Immature natural killer cell (primary cell): ENCODE data around the gene OBI1. TPM values are rescaled to one million over a fixed set of nuclear protein-coding genes. Genes with fewer than 3 reads are reported as not detected.

Source experiments
- DNase-seq, 3 donors: peaks; one replicate each; pipeline ENCODE4 v3.0.0; 2022; ENCODE audit warnings: mixed read lengths in 1 of 3
- H3K27ac Mint-ChIP-seq, 6 donors: one replicate each; pipeline ENCODE4 v1.8.0; 2020; ENCODE audit warnings: mixed read lengths in 6 of 6, mild to moderate bottlenecking in 5 of 6, inconsistent platforms in 4 of 6, moderate library complexity in 3 of 6
- H3K27me3 Mint-ChIP-seq, 3 donors: one replicate each; pipeline ENCODE4 v1.8.0; 2020 to 2021; ENCODE audit warnings: low read depth in 3 of 3, mild to moderate bottlenecking in 3 of 3, mixed read lengths in 3 of 3, moderate library complexity in 3 of 3, inconsistent platforms in 1 of 3
- H3K36me3 Mint-ChIP-seq, 3 donors: one replicate each; pipeline ENCODE4 v1.8.0; 2020; ENCODE audit warnings: mixed read lengths in 3 of 3, inconsistent platforms in 2 of 3, mild to moderate bottlenecking in 2 of 3
- H3K4me1 Mint-ChIP-seq, 2 donors: one replicate each; pipeline ENCODE4 v1.8.0; 2020; ENCODE audit warnings: inconsistent platforms in 2 of 2, mild to moderate bottlenecking in 2 of 2, mixed read lengths in 2 of 2, moderate library complexity in 1 of 2
- H3K4me3 Mint-ChIP-seq, 5 donors: one replicate each; pipeline ENCODE4 v1.8.0; 2020; ENCODE audit warnings: mild to moderate bottlenecking in 5 of 5, mixed read lengths in 5 of 5, inconsistent platforms in 3 of 5, moderate library complexity in 3 of 5
- H3K9me3 Mint-ChIP-seq, 6 donors: one replicate each; pipeline ENCODE4 v1.8.0; 2020; ENCODE audit warnings: mild to moderate bottlenecking in 6 of 6, mixed read lengths in 6 of 6, inconsistent platforms in 4 of 6, moderate library complexity in 3 of 6
- polyA plus RNA-seq, 3 donors: library from polyadenylated mRNA; unstranded; fragments of 300-500 nt; fragmentation: Illumina TruSeq; gene quantifications; one replicate each; pipeline ENCODE4 v1.2.3, GENCODE V29; 2021

The OBI1 gene, protein sequence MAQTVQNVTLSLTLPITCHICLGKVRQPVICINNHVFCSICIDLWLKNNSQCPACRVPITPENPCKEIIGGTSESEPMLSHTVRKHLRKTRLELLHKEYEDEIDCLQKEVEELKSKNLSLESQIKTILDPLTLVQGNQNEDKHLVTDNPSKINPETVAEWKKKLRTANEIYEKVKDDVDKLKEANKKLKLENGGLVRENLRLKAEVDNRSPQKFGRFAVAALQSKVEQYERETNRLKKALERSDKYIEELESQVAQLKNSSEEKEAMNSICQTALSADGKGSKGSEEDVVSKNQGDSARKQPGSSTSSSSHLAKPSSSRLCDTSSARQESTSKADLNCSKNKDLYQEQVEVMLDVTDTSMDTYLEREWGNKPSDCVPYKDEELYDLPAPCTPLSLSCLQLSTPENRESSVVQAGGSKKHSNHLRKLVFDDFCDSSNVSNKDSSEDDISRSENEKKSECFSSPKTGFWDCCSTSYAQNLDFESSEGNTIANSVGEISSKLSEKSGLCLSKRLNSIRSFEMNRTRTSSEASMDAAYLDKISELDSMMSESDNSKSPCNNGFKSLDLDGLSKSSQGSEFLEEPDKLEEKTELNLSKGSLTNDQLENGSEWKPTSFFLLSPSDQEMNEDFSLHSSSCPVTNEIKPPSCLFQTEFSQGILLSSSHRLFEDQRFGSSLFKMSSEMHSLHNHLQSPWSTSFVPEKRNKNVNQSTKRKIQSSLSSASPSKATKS
- 10 to 100 TPM in 1 of 3 donors, 1 to 10 TPM in 2; 5.4 to 12.3 (median 7.4) TPM for polyA plus RNA-seq

DNA sequence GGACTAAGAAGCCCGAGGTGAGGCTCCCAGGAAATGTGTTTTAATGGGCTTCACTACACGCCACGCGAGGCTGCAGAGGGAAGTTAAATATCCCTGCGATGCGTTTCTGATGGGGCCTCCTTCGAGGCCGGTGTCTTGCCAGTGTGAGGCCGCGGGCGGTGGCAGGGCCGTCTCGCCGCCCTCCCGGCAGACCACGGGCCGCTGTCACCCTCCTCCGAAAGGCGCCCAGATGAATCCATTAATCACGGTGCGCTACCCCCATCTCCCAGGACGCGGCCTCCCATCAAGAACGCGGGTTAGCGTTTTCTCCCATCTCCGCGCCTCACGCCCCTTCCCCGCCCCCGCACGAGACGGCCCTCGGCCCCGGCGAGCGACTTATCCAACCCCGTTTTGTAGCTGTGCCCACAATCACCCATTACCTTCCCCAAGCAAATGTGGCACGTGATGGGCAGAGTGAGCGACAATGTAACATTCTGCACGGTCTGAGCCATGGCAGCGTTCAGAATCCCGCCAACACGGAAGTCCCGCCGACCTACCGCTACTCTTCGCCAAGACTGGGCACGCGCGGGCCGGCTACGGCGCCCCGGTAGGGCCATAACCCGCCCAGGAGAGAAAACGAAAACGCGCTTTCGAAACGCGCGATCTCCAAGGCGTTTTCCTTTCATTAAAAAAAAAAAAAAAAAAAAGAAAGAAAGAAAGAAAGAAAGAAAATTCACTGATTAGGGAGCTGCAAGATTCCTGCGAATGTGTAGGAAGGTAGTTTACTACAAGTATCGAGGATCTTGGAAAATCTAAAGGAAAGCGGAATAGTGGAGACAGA lies at the start of gene OBI1:
TSS of gene OBI1 (minus strand) at position 526 of the 820 bp plus-strand sequence. CDS start at position 491, 35 bp downstream.
- H3K9me3 Mint-ChIP-seq = no peaks in the 10 kb centered on the region
- H3K27ac Mint-ChIP-seq = peak within 1 kb of the TSS; percentile 94 to 99 (median 98)
- H3K27me3 Mint-ChIP-seq = peaks cover 9 to 18% (median 9%) of the 10 kb centered on the region in 3 donors
- H3K4me1 Mint-ChIP-seq = peaks cover 42 to 53% of the 10 kb centered on the region in 2 donors
- DNase-seq = peak; percentile 89 to 91 (median 91)
- H3K4me3 Mint-ChIP-seq = peak within 1 kb of the TSS; percentile 97 to 100 (median 98)
- no peaks in the 10 kb centered on the region for H3K36me3 Mint-ChIP-seq

DNA sequence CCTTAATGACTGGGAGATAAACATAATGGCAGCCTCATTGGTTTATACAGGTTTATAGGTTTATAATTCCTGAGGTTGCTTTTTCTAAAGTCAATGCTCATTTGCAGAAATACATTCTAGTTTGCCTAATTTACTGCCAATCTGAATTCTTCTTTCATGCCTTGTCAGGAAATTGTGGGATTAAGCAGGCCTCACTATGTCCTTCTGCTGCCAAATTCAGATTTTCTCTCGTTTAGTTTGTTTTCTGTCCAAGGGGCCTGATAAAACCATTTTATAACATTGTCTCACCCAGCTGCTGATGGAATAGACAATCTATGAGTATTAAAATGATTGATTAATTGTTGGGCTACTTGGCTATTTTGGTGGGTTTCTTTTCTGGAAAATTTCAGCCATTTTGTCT lies 42.4 kb upstream of the OBI1 start:
- H3K27ac Mint-ChIP-seq = no peak overlapping the region
- no peaks in the 10 kb centered on the region for H3K36me3 Mint-ChIP-seq
- DNase-seq = no peak
- H3K9me3 Mint-ChIP-seq = peaks cover 0 to 4% (median 0%) of the 10 kb centered on the region in 6 donors
- H3K4me1 Mint-ChIP-seq = no peaks in the 10 kb centered on the region
- no peak overlapping the region for H3K4me3 Mint-ChIP-seq
- H3K27me3 Mint-ChIP-seq = peaks cover 3 to 8% (median 5%) of the 10 kb centered on the region in 3 donors

DNA sequence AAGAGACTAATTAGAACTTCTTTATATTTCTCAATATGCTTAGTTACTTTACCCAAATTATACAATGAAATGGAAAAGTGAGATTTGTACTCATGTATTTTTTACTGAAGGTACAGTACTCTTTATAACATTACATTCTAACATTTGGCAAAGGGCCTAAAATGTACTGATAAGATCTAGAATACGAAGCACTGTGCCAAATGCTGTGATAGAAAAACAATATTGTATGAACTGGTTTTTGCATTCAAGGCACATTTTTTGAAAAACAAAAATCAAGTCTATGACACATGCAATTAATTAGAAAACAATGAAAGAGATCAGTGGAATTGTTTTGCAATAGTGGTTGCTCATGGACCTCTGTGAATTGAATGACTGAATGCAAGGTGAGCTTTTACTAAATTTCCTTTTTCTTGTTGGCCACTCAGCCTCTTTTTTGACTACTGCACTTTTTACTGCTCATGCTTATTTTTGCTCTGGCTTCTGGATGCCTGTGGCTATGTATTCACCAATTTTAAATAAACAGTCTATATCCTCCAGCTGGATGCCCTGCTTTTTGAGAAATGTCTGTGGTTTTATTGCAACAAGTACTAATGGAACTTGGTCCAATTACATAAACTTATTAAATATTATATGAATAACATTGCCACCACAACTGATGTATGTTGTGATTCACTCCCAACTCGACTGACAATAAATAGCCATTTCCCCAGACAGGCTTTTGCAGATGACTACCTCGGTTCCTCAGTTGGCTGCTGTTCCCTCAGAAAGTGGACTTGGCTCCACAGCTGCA lies 41.4 kb upstream of the OBI1 start:
- no peaks in the 10 kb centered on the region for H3K36me3 Mint-ChIP-seq
- H3K27ac Mint-ChIP-seq = no peak overlapping the region
- H3K27me3 Mint-ChIP-seq = peaks cover 3 to 8% (median 3%) of the 10 kb centered on the region in 3 donors
- no peak overlapping the region for H3K4me3 Mint-ChIP-seq
- no peaks in the 10 kb centered on the region for H3K4me1 Mint-ChIP-seq
- DNase-seq = no peak
- H3K9me3 Mint-ChIP-seq = peaks cover 0 to 4% (median 0%) of the 10 kb centered on the region in 6 donors

DNA sequence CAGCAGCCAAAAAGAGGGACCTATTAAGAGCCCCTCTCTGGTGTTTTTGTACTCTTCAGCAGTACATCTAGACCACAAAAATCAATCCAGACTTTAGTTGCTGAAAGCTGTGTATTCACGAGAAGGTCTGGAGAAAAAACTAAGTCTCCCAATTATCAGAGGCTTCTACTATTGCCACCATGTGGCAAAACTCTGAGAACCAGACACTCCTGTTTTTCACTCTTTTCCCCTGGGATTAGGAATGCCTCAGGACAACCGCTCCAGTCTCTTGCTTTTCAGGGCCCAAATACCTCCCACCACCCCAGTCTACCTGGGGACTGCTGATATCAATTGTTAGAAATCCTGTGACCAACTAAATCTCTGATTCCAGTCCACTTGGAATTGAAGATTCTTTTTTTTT lies 30.1 kb upstream of the OBI1 start:
- H3K9me3 Mint-ChIP-seq = peaks cover 0 to 2% (median 0%) of the 10 kb centered on the region in 6 donors
- H3K36me3 Mint-ChIP-seq = no peaks in the 10 kb centered on the region
- peaks cover 0 to 6% (median 1%) of the 10 kb centered on the region in 3 donors for H3K27me3 Mint-ChIP-seq
- no peak overlapping the region for H3K27ac Mint-ChIP-seq
- H3K4me1 Mint-ChIP-seq = no peaks in the 10 kb centered on the region
- no peak overlapping the region for H3K4me3 Mint-ChIP-seq
- DNase-seq = no peak

DNA sequence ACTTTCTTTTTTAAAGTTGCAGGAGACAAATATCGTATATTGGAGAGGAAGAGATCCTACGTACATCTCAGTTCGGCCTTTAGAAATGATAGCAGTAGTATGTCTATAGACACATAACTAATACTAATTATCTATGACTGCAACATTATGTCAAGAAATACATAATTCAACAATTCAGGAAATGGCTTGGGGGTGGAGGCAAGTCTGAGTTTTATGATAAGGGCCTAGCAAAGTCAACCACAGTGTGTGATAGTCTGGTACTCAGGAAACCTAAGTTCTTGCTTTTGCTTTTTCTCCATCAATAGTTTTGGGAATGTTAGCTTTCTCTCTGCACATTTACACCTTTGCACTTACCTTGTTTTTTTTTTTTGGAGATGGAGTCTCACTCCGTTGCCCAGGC lies 27.5 kb upstream of the OBI1 start:
- peaks cover 3 to 9% (median 4%) of the 10 kb centered on the region in 3 donors for H3K27me3 Mint-ChIP-seq
- H3K27ac Mint-ChIP-seq = no peak overlapping the region

DNA sequence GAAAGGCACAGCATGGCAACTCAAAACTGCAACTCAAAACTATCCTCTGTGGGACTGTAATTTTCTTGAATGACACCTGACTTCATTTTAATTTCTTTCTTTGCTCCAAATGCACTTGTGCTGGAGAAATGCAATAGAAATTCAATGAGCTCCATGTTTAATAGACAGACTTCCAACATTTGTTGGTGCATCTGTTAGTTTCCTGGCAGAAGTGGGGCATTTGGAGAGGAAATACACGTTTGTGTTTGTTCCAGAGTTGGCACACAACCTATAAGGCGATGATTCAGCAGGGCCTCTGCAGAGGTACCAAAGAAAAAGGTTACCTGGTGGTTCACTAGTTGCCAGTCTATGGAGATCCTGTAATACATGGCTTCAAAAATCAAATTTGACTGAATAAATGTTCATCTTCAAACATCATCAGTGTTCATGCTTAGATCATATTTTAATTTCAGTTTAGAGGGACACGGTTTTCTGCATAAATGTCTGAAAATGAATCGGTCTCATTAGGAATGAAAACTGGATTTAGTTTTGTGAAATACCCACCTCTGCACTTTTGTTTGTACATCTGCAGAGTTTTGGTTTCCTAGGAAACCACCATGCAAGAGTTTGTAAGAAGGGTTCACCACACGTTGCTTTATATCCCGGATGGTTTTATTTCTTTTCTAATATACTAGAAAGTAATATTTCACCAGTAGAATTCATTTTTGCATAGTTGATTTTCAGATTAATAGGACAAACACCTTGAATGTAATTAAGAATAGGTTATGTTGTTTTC lies 21.8 kb upstream of the OBI1 start:
- Mint-ChIP-seq H3K9me3 (peaks cover 0 to 2% (median 0%) of the 10 kb centered on the region in 6 donors), H3K4me1 (no peaks in the 10 kb centered on the region), H3K27me3 (peaks cover 2 to 7% (median 4%) of the 10 kb centered on the region in 3 donors), H3K27ac (no peak overlapping the region), H3K4me3 (no peak overlapping the region), H3K36me3 (no peaks in the 10 kb centered on the region)
- no peak for DNase-seq

More for the DNA sequence above, 27.5 kb upstream of the OBI1 start:
- no peak for DNase-seq
- Mint-ChIP-seq H3K36me3 (no peaks in the 10 kb centered on the region), H3K4me1 (no peaks in the 10 kb centered on the region), H3K9me3 (peaks cover 0 to 2% (median 0%) of the 10 kb centered on the region in 6 donors), H3K4me3 (no peak overlapping the region)

DNA sequence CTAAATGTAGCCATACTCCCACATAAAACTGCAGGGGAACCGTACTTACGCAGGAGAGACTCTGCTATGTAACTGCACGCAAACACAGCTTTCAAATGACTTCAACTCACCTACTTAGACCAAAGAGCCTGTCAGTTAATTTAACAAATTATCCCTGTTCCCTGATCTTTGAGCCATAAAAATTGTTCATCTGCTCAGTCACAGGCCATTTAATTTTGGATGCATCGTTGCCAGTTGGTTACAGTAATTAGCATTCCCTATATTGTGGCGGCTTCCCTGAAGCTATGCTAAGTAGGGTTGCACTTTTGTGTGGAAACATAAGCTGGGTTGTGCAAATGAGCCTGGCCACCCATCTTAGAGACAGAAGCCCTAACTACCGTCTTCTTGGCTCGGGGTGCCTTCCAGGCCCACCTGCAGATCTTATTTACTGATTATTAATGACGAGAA lies 21.2 kb upstream of the OBI1 start:
- H3K4me1 Mint-ChIP-seq = no peaks in the 10 kb centered on the region
- peaks cover 2 to 7% (median 4%) of the 10 kb centered on the region in 3 donors for H3K27me3 Mint-ChIP-seq
- no peak overlapping the region for H3K4me3 Mint-ChIP-seq
- H3K9me3 Mint-ChIP-seq = peaks cover 0 to under 1% (median 0%) of the 10 kb centered on the region in 6 donors
- H3K27ac Mint-ChIP-seq = no peak overlapping the region
- H3K36me3 Mint-ChIP-seq = no peaks in the 10 kb centered on the region
- DNase-seq = no peak

DNA sequence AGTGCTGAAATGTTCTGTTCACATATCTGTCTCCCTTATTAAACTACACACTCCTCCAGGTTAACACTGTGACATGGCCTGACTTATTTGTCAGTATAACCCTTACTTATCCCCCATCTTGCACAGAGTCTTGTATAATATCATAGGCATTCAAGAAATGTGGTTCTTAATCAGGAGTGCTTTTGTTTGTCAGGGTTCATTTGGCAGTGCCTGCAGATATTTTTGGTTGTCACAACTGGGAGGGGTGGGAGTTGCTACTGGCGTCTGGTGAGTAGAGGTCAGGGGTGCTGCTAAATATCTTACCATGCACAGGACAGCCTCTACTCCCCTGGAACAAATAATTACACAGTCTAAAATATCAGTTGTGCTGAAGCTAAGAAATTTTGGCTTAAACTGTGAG lies 20.4 kb upstream of the OBI1 start:
- H3K27ac Mint-ChIP-seq = no peak overlapping the region
- peaks cover 2 to 7% (median 4%) of the 10 kb centered on the region in 3 donors for H3K27me3 Mint-ChIP-seq
- H3K4me1 Mint-ChIP-seq = no peaks in the 10 kb centered on the region
- no peaks in the 10 kb centered on the region for H3K36me3 Mint-ChIP-seq
- H3K9me3 Mint-ChIP-seq = no peaks in the 10 kb centered on the region
- DNase-seq = no peak
- H3K4me3 Mint-ChIP-seq = no peak overlapping the region

DNA sequence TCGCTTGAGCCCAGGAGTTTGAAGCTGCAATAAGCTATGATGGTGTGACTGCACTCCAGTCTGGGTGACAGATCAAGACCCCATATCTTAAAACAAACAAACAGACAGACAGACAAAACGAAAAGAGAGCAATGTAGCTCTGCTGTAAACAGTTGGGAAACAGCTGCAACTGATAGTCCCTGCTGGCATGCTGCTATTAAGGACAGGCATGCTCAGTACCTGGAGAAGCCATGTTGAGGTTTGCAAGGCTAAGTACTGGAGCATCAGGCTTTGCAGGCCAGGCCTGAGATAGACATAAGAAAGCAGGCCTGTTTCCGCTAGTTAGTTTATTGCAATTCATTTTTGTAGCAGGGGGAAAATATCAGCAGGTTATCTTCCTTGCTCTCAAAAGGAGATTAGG lies 16.2 kb upstream of the OBI1 start:
- Mint-ChIP-seq H3K4me3 (no peak overlapping the region), H3K27ac (no peak overlapping the region), H3K27me3 (peaks cover 0 to 14% (median 5%) of the 10 kb centered on the region in 3 donors), H3K9me3 (peaks cover 0 to 3% (median 0%) of the 10 kb centered on the region in 6 donors), H3K4me1 (no peaks in the 10 kb centered on the region), H3K36me3 (no peaks in the 10 kb centered on the region)
- DNase-seq = no peak

DNA sequence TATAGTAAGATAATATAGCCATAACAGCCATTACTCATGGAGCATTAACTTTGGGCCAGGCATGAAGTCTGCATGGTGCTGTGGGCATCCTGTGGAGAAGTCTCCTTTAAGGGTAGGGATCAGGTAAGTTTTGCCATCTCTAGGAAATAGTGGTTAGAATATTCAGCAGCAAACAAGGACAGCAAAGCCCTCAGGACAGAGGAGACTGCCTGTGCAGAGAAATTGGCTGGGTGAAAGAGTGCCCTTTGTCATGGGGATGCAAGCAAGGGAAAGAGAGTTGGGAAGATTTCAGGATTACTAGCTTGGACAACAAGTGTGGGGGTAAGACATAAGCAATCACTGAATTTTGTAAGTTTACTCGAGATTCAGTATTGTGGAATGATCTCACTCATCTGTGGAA lies 15.7 kb upstream of the OBI1 start:
- no peak overlapping the region for H3K27ac Mint-ChIP-seq
- no peaks in the 10 kb centered on the region for H3K4me1 Mint-ChIP-seq
- no peak for DNase-seq
- peaks cover 0 to 14% (median 5%) of the 10 kb centered on the region in 3 donors for H3K27me3 Mint-ChIP-seq
- H3K9me3 Mint-ChIP-seq = peaks cover 0 to 3% (median 0%) of the 10 kb centered on the region in 6 donors
- H3K4me3 Mint-ChIP-seq = no peak overlapping the region
- H3K36me3 Mint-ChIP-seq = no peaks in the 10 kb centered on the region

DNA sequence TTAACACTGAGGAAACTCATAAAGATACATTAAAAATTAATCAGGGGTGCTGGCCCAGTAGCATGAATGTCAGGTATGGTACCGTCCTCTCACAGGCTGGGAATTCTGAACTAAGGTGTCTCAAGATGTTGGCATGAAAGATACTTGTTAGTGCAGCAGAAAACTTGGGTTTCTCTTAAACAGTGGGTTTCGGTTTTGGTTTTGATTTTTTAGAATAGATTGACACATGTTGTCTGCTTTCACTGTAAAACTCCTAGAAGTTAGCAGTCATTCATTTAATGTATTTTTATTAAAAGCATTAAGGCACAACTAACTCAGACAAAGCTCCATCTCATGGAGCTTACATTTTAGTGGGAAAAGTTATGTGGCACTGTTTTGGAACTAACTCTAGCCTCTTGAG lies 3.5 kb upstream of the OBI1 start:
- H3K4me1 Mint-ChIP-seq = peaks cover 27 to 34% of the 10 kb centered on the region in 2 donors
- no peak overlapping the region for H3K27ac Mint-ChIP-seq
- no peak for DNase-seq
- H3K36me3 Mint-ChIP-seq = no peaks in the 10 kb centered on the region
- peaks cover 9 to 18% (median 12%) of the 10 kb centered on the region in 3 donors for H3K27me3 Mint-ChIP-seq
- H3K9me3 Mint-ChIP-seq = no peaks in the 10 kb centered on the region
- no peak overlapping the region for H3K4me3 Mint-ChIP-seq

DNA sequence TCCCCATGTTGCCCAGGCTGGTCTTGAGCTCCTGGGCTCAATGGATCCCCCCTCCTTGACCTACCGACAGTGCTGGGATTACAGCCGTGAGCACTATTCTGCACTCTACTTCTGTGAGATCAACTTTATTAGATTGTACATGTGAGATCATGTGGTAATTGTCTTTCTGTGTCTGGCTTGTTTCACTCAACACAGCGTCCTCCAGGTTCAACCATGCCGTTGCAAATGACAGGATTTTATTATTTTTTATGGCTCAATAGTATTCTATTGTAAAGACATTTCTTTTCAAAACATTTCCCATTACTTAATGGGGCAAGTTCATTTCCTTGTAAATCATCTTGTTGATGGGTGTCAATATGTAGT lies 1.5 kb upstream of the OBI1 start:
- peak overlapping the region; percentile 97 to 100 (median 98) for H3K4me3 Mint-ChIP-seq
- DNase-seq = no peak
- peak overlapping the region in 4 of 6 donors; percentile 12 to 97 (median 28) for H3K27ac Mint-ChIP-seq

More for the DNA sequence above, 1.5 kb upstream of the OBI1 start:
- Mint-ChIP-seq H3K36me3 (no peaks in the 10 kb centered on the region), H3K4me1 (peaks cover 36 to 45% of the 10 kb centered on the region in 2 donors), H3K27me3 (peaks cover 9 to 18% (median 10%) of the 10 kb centered on the region in 3 donors), H3K9me3 (no peaks in the 10 kb centered on the region)
